Liver (tissue), 9 donors: Measurements from ENCODE around the gene GON7. TPM values are rescaled to one million over a fixed set of nuclear protein-coding genes. Genes with fewer than 3 reads are reported as not detected.

Source experiments
- DNase-seq: peaks from one replicate; pipeline ENCODE4 v3.0.0-alpha.2; 2017; ENCODE audit warnings: low spot score
- H3K27ac ChIP-seq, 2 donors: one replicate each; pipeline ENCODE4 v1.7.0; 2013; ENCODE audit warnings: inconsistent platforms in 2 of 2, low read length in 2 of 2, control low read depth in 1 of 2, low read depth in 1 of 2, mild to moderate bottlenecking in 1 of 2
- H3K27me3 ChIP-seq, 4 donors: one replicate each; pipeline versions ENCODE4 v1.6.1 to v1.7.0; 2013; ENCODE audit warnings: low read length in 3 of 4, inconsistent platforms in 1 of 4, mild to moderate bottlenecking in 1 of 4, moderate library complexity in 1 of 4; ENCODE audit not compliant: control insufficient read depth in 4 of 4, insufficient read depth in 4 of 4
- H3K36me3 ChIP-seq, 4 donors: one replicate each; pipeline versions ENCODE4 v1.6.1 to v1.7.0; 2013; ENCODE audit warnings: low read length in 3 of 4, mild to moderate bottlenecking in 3 of 4, low read depth in 1 of 4, moderate library complexity in 1 of 4; ENCODE audit not compliant: control insufficient read depth in 4 of 4, insufficient read depth in 3 of 4
- H3K4me1 ChIP-seq, 4 donors: one replicate each; pipeline versions ENCODE4 v1.6.1 to v1.7.0; 2013; ENCODE audit warnings: low read length in 3 of 4, mild to moderate bottlenecking in 3 of 4, moderate library complexity in 1 of 4; ENCODE audit not compliant: control insufficient read depth in 4 of 4, insufficient read depth in 4 of 4
- H3K4me3 ChIP-seq, 3 donors: one replicate each; pipeline versions ENCODE4 v1.6.1 to v1.7.0; 2013; ENCODE audit warnings: low read length in 3 of 3, control low read depth in 1 of 3, low read depth in 1 of 3, mild to moderate bottlenecking in 1 of 3
- H3K9ac ChIP-seq, 2 donors: one replicate each; pipeline ENCODE4 v1.7.0; 2013; ENCODE audit warnings: low read length in 2 of 2, mild to moderate bottlenecking in 2 of 2, moderate library complexity in 2 of 2, control low read depth in 1 of 2, low read depth in 1 of 2
- H3K9me3 ChIP-seq, 4 donors: one replicate each; pipeline versions ENCODE4 v1.6.1 to v1.7.0; 2013; ENCODE audit warnings: low read length in 3 of 4; ENCODE audit not compliant: control insufficient read depth in 4 of 4
- ATF3 ChIP-seq: IDR thresholded peaks from 2 replicates; pipeline ENCODE4 v1.6.1; 2016; ENCODE audit warnings: antibody characterized with exemption
- CTCF ChIP-seq: fragments of 150-350 bp; IDR thresholded peaks from 2 replicates; pipeline ENCODE4 v1.5.1; 2017; ENCODE audit warnings: improper control_type of control experiment, low read depth, low read length; ENCODE audit not compliant: missing input control
- EGR1 ChIP-seq, 2 donors: IDR thresholded peaks; 2 replicates each; pipeline ENCODE4 v1.6.1; 2016 to 2018; ENCODE audit warnings: antibody characterized with exemption in 2 of 2, low read depth in 2 of 2
- FOXA1 ChIP-seq: IDR thresholded peaks from 2 replicates; pipeline ENCODE4 v1.6.1; 2016; ENCODE audit warnings: antibody characterized with exemption
- FOXA2 ChIP-seq: IDR thresholded peaks from 2 replicates; pipeline ENCODE4 v1.6.1; 2016; ENCODE audit warnings: antibody characterized with exemption
- GABPA ChIP-seq, 2 donors: IDR thresholded peaks in 1 of 2; conservative IDR thresholded peaks in 1 of 2; 2 replicates each; pipeline ENCODE4 v1.6.1; 2016; ENCODE audit warnings: antibody characterized with exemption in 2 of 2, mild to moderate bottlenecking in 1 of 2, moderate library complexity in 1 of 2
- HNF4A ChIP-seq, 2 donors: conservative IDR thresholded peaks; 2 replicates each; pipeline ENCODE4 v1.6.1; 2016; ENCODE audit warnings: antibody characterized with exemption in 2 of 2, mild to moderate bottlenecking in 2 of 2
- HNF4G ChIP-seq: IDR thresholded peaks from 2 replicates; pipeline ENCODE4 v1.6.1; 2016; ENCODE audit warnings: antibody characterized with exemption
- JUND ChIP-seq, 2 donors: IDR thresholded peaks; 2 replicates each; pipeline ENCODE4 v1.6.1; 2016; ENCODE audit warnings: antibody characterized with exemption in 2 of 2
- MAX ChIP-seq: IDR thresholded peaks from 2 replicates; pipeline ENCODE4 v1.6.1; 2016; ENCODE audit warnings: antibody characterized with exemption
- NR2F2 ChIP-seq: IDR thresholded peaks from 2 replicates; pipeline ENCODE4 v1.6.1; 2016; ENCODE audit warnings: antibody characterized with exemption
- RAD21 ChIP-seq, 2 donors: IDR thresholded peaks; 2 replicates each; pipeline ENCODE4 v1.6.1; 2016; ENCODE audit warnings: antibody characterized with exemption in 2 of 2, mild to moderate bottlenecking in 2 of 2
- REST ChIP-seq: IDR thresholded peaks from 2 replicates; pipeline ENCODE4 v1.6.1; 2016; ENCODE audit warnings: antibody characterized with exemption, mild to moderate bottlenecking
- YY1 ChIP-seq: IDR thresholded peaks from 2 replicates; pipeline ENCODE4 v1.6.1; 2016; ENCODE audit warnings: antibody characterized with exemption, mild to moderate bottlenecking
- ZBTB33 ChIP-seq: IDR thresholded peaks from 2 replicates; pipeline ENCODE4 v1.6.1; 2016; ENCODE audit warnings: antibody characterized with exemption
- WGBS: extraction: QIAGEN DNeasy Blood & Tissue Kit; methylation state at CpG from one replicate; pipeline ENCODE4 v1.1.7; 2013; 5-methylcytosine and 5-hydroxymethylcytosine counted together
- polyA plus RNA-seq, 2 donors: library from polyadenylated mRNA; stranded (reverse) in 1 of 2; unstranded in 1 of 2; fragments of 200-250 nt in 1 of 2; fragments of >200 nt in 1 of 2; fragmentation: Nextera tagmentation in 1 of 2; extraction: Ambion mirVana in 1 of 2; gene quantifications; one replicate each; pipeline versions ENCODE4 v1.2.1 to v1.2.3, GENCODE V29; 2013 to 2015
- total RNA-seq, 2 donors: library from RNA; depleted of rRNA; stranded (reverse); fragments of >200 nt; gene quantifications; one replicate each; pipeline ENCODE4 v1.2.3, GENCODE V29; 2014
- donor health status: healthy.
- donor health status: healthy.
- donor health status: healthy.
- donor health status: healthy.
- donor health status: healthy.

Gene GON7
- total and polyA plus RNA-seq, 4 donors, result 9.0 to 11.2 (median 9.5) TPM

GRCh38 chr14:93245764-93246420 is 39.0 kb upstream of the GON7 start:
- no peak overlapping the region for H3K4me3 ChIP-seq
- no peaks in the 10 kb centered on the region for H3K9me3 ChIP-seq
- H3K27me3 ChIP-seq, result no peaks in the 10 kb centered on the region
- no peak for TF ChIP-seq ZBTB33
- TF ChIP-seq YY1, result no peak
- TF ChIP-seq HNF4G, result no peak
- TF ChIP-seq JUND (IDR thresholded peaks at IDR 0.05), result no peak
- no peak for TF ChIP-seq RAD21 (IDR thresholded peaks at IDR 0.05)
- TF ChIP-seq ATF3, result no peak
- no peak for TF ChIP-seq REST
- no peak for TF ChIP-seq GABPA (IDR thresholded peaks at IDR 0.05 in 1 of 2, conservative IDR thresholded peaks at IDR 0.05 in 1 of 2)
- TF ChIP-seq EGR1 (IDR thresholded peaks at IDR 0.05; ENCODE audit: low read depth in 2 of 2), result no peak
- TF ChIP-seq NR2F2, result no peak
- TF ChIP-seq MAX, result no peak
- no peak for TF ChIP-seq HNF4A (conservative IDR thresholded peaks at IDR 0.05)
- no peaks in the 10 kb centered on the region for H3K4me1 ChIP-seq
- DNase-seq, result no peak
- peaks cover 13 to 51% (median 45%) of the 10 kb centered on the region in 4 donors for H3K36me3 ChIP-seq
- WGBS, result 87% methylated on average over 10 of the region's 10 CpGs
- H3K9ac ChIP-seq, result no peak overlapping the region
- no peak overlapping the region for H3K27ac ChIP-seq

- DNase-seq, result no peak
- no peak overlapping the region for H3K4me3 ChIP-seq
- H3K36me3 ChIP-seq, result peaks cover 13 to 36% (median 31%) of the 10 kb centered on the region in 4 donors
- no peaks in the 10 kb centered on the region for H3K9me3 ChIP-seq
- TF ChIP-seq REST (no peak), FOXA1 (no peak), RAD21 (IDR thresholded peaks at IDR 0.05) (no peak), GABPA (IDR thresholded peaks at IDR 0.05 in 1 of 2, conservative IDR thresholded peaks at IDR 0.05 in 1 of 2) (no peak), MAX (no peak), EGR1 (IDR thresholded peaks at IDR 0.05; ENCODE audit: low read depth in 2 of 2) (no peak), FOXA2 (no peak), CTCF (no peak), JUND (IDR thresholded peaks at IDR 0.05) (no peak), ATF3 (no peak), HNF4G (no peak), ZBTB33 (no peak)
- H3K27me3 ChIP-seq, result no peaks in the 10 kb centered on the region
- H3K9ac ChIP-seq, result no peak overlapping the region
- WGBS, result 96% methylated on average over 3 of the region's 3 CpGs
- no peaks in the 10 kb centered on the region for H3K4me1 ChIP-seq
- H3K27ac ChIP-seq, result no peak overlapping the region
Measured at GRCh38 chr14:93240678-93241000, 33.8 kb upstream of the GON7 start.
